Measurements from ENCODE around the gene COL4A2.
"Not testable (repeated sequence)": the region's sequence is repeated elsewhere in the genome, so short reads cannot be mapped to it uniquely, and the experiment has no call there.

DNA sequence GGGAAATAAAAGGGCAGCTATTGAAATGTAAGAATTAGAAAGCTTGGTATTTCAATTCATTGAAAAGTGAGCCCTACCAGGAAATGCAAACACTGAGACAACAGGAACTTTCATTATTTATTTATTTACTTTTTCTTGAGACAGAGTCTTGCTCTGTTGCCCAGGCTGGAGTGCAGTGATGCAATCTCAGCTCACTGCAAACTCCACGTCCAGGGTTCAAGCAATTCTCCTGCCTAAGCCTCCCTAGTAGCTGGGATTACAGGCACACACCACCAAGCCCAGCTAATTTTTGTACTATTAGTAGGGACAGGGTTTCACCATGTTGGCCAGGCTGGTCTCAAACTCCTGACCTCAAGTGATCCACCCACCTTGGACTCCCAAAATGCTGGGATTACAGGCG, 225.2 kb downstream of the COL4A2 start:
- TF ChIP-seq, protein P1, sequence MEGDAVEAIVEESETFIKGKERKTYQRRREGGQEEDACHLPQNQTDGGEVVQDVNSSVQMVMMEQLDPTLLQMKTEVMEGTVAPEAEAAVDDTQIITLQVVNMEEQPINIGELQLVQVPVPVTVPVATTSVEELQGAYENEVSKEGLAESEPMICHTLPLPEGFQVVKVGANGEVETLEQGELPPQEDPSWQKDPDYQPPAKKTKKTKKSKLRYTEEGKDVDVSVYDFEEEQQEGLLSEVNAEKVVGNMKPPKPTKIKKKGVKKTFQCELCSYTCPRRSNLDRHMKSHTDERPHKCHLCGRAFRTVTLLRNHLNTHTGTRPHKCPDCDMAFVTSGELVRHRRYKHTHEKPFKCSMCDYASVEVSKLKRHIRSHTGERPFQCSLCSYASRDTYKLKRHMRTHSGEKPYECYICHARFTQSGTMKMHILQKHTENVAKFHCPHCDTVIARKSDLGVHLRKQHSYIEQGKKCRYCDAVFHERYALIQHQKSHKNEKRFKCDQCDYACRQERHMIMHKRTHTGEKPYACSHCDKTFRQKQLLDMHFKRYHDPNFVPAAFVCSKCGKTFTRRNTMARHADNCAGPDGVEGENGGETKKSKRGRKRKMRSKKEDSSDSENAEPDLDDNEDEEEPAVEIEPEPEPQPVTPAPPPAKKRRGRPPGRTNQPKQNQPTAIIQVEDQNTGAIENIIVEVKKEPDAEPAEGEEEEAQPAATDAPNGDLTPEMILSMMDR (IDR thresholded peaks at IDR 0.05; ENCODE audit: insufficient read depth, low read depth, low read length): not testable (repeated sequence)
- not testable (repeated sequence) for TF ChIP-seq EZH2 (IDR thresholded peaks at IDR 0.05; ENCODE audit: insufficient read depth, low read length)

Measured in astrocyte (in vitro differentiated cells and primary cell).